GM18505 (cell line): ENCODE measurements around the gene POR.
"Not testable (repeated sequence)": the region's sequence is repeated elsewhere in the genome, so short reads cannot be mapped to it uniquely, and the experiment has no call there.

Experiments used
- ATAC-seq: cut with Tn5 transposase; IDR thresholded peaks from one replicate; pipeline ENCODE4 v1.9.1; 2021; ENCODE audit not compliant: unreplicated experiment
- POLR2A ChIP-seq: IDR thresholded peaks from 4 replicates; pipeline ENCODE4 v1.6.1; 2011; ENCODE audit warnings: borderline replicate concordance; ENCODE audit not compliant: insufficient read depth, insufficient read length; ENCODE audit errors: extremely low read depth

POR gene

GRCh38 chr7:75995052-75995471 is 80.1 kb downstream of the POR start:
- no peak for TF ChIP-seq POLR2A
- no peak for ATAC-seq

GRCh38 chr7:75995996-75996395 is 81.0 kb downstream of the POR start:
- TF ChIP-seq POLR2A = no peak
- no peak for ATAC-seq

GRCh38 chr7:75996476-75996875 is 81.5 kb downstream of the POR start:
- no peak for ATAC-seq
- TF ChIP-seq POLR2A = no peak

- ATAC-seq = no peak
- TF ChIP-seq POLR2A = no peak
Measured at GRCh38 chr7:75998038-75998437, 83.1 kb downstream of the POR start.

GRCh38 chr7:76000566-76000965 is 85.6 kb downstream of the POR start:
- TF ChIP-seq POLR2A = no peak
- ATAC-seq = no peak

- ATAC-seq = no peak
- TF ChIP-seq POLR2A = no peak
Measured at GRCh38 chr7:76002139-76002538, 87.2 kb downstream of the POR start.

GRCh38 chr7:76002822-76003221 is 87.9 kb downstream of the POR start:
- TF ChIP-seq POLR2A = no peak

GRCh38 chr7:76003351-76003750 is 88.4 kb downstream of the POR start:
- no peak for TF ChIP-seq POLR2A
- no peak for ATAC-seq

More at GRCh38 chr7:76002822-76003221, 87.9 kb downstream of the POR start:
- ATAC-seq = no peak

- not testable (repeated sequence) for ATAC-seq
Measured at GRCh38 chr7:76005004-76005403, 90.0 kb downstream of the POR start.

- TF ChIP-seq POLR2A = no peak
- ATAC-seq = no peak
Measured at GRCh38 chr7:76008156-76008687, 93.3 kb downstream of the POR start.

- no peak for ATAC-seq
- no peak for TF ChIP-seq POLR2A
Measured at GRCh38 chr7:76009672-76010600, 95.0 kb downstream of the POR start.

- ATAC-seq = no peak
- no peak for TF ChIP-seq POLR2A
Measured at GRCh38 chr7:76011442-76011861, 96.5 kb downstream of the POR start.

- no peak for TF ChIP-seq POLR2A
- ATAC-seq = no peak
Measured at GRCh38 chr7:76016191-76016947, 101.4 kb downstream of the POR start.

- not testable (repeated sequence) for ATAC-seq
Measured at GRCh38 chr7:76018520-76018919, 103.6 kb downstream of the POR start.
